ENCODE results near the gene DOCK3. TPM values are rescaled to one million over a fixed set of nuclear protein-coding genes. Genes with fewer than 3 reads are reported as not detected.

DOCK3 gene
- total and polyA plus RNA-seq, 2 donors (not counting 3 experiments of a cell fraction or from before 2014, with no cell fraction given) = 0.08 to 0.13 TPM

DNA sequence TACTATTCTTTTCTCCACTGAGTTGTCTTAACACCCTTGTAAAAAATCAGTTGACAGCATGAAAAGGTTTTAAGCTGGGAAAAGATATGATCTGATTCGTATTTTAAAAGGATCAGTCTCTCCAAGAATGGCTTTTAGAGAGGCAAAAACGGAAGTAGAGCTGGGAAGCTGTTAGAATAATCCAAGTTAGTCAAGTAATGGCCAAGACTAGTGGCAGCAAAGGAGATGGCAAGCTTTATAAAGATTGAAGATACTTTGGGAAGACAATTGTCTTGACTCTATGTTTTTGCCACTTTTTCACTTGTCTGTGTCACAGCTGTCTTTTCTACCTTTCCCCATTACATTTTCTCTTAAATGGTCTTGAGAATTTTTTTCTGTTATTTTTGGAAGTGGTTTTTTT is 466.8 kb downstream of the DOCK3 start:
- FAIRE-seq (no peak), DNase-seq (ENCODE audit: low read depth, low spot score) (no peak)
- Histone ChIP-seq H3K9me1 (replicated peaks; ENCODE audit: control insufficient read depth, extremely low read depth, insufficient read depth, low read length) (no peaks in the 10 kb centered on the region), H3K4me1 (ENCODE audit: control insufficient read depth, extremely low read depth, insufficient read depth, low read length) (no peaks in the 10 kb centered on the region), H2AFZ (ENCODE audit: low read depth, low read length) (no peak overlapping the region), H3K9ac (replicated peaks; ENCODE audit: extremely low read depth, insufficient read depth, low read length) (no peak overlapping the region), H3K4me3 (replicated peaks in 1 of 3; ENCODE audit: insufficient read depth in 1 of 3, low read depth in 1 of 3, low read length in 3 of 3) (no peak overlapping the region), H3K79me2 (ENCODE audit: control insufficient read depth, insufficient read depth, low read length) (no peaks in the 10 kb centered on the region), H3K9me3 (replicated peaks; ENCODE audit: control insufficient read depth, insufficient read depth, low read length) (no peaks in the 10 kb centered on the region), H3K36me3 (ENCODE audit: control insufficient read depth in 2 of 2, extremely low read depth in 1 of 2, insufficient read depth in 2 of 2, low read length in 2 of 2) (no peaks in the 10 kb centered on the region), H4K20me1 (replicated peaks; ENCODE audit: control insufficient read depth, extremely low read depth, insufficient read depth, low read length) (no peaks in the 10 kb centered on the region), H3K4me2 (ENCODE audit: insufficient read depth, low read length) (no peak overlapping the region), H3K27me3 (ENCODE audit: control insufficient read depth in 2 of 2, insufficient read depth in 2 of 2, low read length in 2 of 2) (no peaks in the 10 kb centered on the region), H3K27ac (ENCODE audit: insufficient read depth, low read depth, low read length) (no peak overlapping the region)
- BruUV-seq (replicated peaks) = no TSS peak
- dilution Hi-C loops (cut with MboI; ENCODE audit: extremely low pct_ligation_motif_present, low sequenced_read_pairs) (no loop called here), intact Hi-C loops (cut with micrococcal nuclease) (no loop called here)
- TF ChIP-seq, protein P1, sequence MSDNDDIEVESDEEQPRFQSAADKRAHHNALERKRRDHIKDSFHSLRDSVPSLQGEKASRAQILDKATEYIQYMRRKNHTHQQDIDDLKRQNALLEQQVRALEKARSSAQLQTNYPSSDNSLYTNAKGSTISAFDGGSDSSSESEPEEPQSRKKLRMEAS (IDR thresholded peaks at IDR 0.05; ENCODE audit: insufficient read depth, insufficient read length) = no peak
- TF ChIP-seq POLR2AphosphoS5 (IDR thresholded peaks at IDR 0.05; ENCODE audit: insufficient read depth, low read depth, low read length) (no peak), JUN (IDR thresholded peaks at IDR 0.05; ENCODE audit: borderline replicate concordance, insufficient read depth, insufficient read length, low read depth) (no peak), POLR2A (IDR thresholded peaks at IDR 0.05; ENCODE audit: low read depth, low read length) (no peak), MYC (IDR thresholded peaks at IDR 0.05; ENCODE audit: low read depth, low read length) (no peak), GATA2 (IDR thresholded peaks at IDR 0.05; ENCODE audit: insufficient read depth, insufficient read length, low read depth, low read length) (no peak), EZH2 (IDR thresholded peaks at IDR 0.05; ENCODE audit: borderline replicate concordance, low read depth, low read length, severe bottlenecking) (no peak), FOS (IDR thresholded peaks at IDR 0.05; ENCODE audit: borderline replicate concordance, insufficient read depth, low read length) (no peak)
- TF ChIP-seq, protein P2, sequence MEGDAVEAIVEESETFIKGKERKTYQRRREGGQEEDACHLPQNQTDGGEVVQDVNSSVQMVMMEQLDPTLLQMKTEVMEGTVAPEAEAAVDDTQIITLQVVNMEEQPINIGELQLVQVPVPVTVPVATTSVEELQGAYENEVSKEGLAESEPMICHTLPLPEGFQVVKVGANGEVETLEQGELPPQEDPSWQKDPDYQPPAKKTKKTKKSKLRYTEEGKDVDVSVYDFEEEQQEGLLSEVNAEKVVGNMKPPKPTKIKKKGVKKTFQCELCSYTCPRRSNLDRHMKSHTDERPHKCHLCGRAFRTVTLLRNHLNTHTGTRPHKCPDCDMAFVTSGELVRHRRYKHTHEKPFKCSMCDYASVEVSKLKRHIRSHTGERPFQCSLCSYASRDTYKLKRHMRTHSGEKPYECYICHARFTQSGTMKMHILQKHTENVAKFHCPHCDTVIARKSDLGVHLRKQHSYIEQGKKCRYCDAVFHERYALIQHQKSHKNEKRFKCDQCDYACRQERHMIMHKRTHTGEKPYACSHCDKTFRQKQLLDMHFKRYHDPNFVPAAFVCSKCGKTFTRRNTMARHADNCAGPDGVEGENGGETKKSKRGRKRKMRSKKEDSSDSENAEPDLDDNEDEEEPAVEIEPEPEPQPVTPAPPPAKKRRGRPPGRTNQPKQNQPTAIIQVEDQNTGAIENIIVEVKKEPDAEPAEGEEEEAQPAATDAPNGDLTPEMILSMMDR (IDR thresholded peaks at IDR 0.05; ENCODE audit: extremely low read depth in 1 of 2, insufficient read depth in 1 of 2, low read depth in 1 of 2, low read length in 2 of 2) = no peak
- ChIA-PET CTCF (no interaction called here), POLR2A (no interaction called here)

Data from endothelial cell of umbilical vein (primary cell).